ENCODE measurements around the gene TEC. TPM values are rescaled to one million over a fixed set of nuclear protein-coding genes. Genes with fewer than 3 reads are reported as not detected.

TEC gene
- total RNA-seq, 1 donor from 2014 or later, result 0.35 TPM

DNA sequence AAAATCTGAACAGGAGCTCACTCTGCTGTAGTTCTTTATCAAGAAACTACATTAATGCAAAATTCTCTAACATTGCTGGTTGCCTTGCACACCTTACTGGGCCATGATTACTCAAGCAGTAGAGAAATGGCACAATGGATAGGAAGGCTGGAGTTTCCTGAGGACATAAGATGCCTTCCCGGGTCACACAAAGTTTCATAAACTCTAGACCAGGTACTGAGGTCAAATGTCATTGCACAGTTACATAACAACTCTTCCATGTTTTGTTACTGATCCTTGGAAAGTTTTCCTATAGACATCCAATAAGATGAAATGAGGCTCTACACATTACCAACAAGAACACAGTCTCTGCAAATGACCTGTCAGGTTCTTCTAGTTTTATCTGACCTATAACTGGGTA is 9.9 kb downstream of the TEC start:
- H3K36me3 Mint-ChIP-seq (ENCODE audit: low read depth), result peaks cover 2% of the 10 kb centered on the region
- no peak for DNase-seq (ENCODE audit: low spot score)

DNA sequence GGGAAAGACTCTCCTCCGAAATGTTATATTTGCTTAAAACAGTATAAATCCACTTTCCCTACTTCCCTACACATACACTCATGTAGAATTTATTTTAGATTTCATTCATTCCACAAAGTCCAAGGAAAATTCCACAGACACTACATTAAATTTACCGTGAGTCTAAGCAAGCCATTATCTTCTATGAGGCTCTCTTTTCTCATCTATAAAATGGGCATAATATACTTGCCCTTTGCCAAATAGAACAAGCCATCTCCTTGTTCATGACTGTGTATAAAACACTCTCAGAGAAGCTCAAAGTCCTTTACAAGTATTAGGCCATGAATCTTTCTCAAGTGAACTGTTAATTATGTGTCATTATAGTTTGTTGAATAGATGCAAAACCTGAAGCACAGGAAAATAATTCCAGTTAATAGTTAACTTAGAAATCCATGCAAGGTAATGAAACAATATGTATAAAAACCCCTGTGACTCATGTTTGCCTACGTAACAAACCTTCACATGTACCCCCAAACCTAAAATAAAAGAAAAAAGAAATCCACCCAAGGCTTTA is 10.7 kb downstream of the TEC start:
- H3K36me3 Mint-ChIP-seq (ENCODE audit: low read depth), result peaks cover 2% of the 10 kb centered on the region
- H3K27ac Mint-ChIP-seq (ENCODE audit: unreplicated experiment), result no peak overlapping the region
- peaks cover 13% of the 10 kb centered on the region for H3K4me1 Mint-ChIP-seq (ENCODE audit: low read depth)
- H3K9me3 Mint-ChIP-seq (ENCODE audit: low read depth), result no peaks in the 10 kb centered on the region
- peaks cover 16% of the 10 kb centered on the region for H3K27me3 Mint-ChIP-seq (ENCODE audit: low read depth)
- H3K4me3 Mint-ChIP-seq (ENCODE audit: unreplicated experiment), result no peak overlapping the region
- DNase-seq (ENCODE audit: low spot score), result no peak
- TF ChIP-seq, protein P1, sequence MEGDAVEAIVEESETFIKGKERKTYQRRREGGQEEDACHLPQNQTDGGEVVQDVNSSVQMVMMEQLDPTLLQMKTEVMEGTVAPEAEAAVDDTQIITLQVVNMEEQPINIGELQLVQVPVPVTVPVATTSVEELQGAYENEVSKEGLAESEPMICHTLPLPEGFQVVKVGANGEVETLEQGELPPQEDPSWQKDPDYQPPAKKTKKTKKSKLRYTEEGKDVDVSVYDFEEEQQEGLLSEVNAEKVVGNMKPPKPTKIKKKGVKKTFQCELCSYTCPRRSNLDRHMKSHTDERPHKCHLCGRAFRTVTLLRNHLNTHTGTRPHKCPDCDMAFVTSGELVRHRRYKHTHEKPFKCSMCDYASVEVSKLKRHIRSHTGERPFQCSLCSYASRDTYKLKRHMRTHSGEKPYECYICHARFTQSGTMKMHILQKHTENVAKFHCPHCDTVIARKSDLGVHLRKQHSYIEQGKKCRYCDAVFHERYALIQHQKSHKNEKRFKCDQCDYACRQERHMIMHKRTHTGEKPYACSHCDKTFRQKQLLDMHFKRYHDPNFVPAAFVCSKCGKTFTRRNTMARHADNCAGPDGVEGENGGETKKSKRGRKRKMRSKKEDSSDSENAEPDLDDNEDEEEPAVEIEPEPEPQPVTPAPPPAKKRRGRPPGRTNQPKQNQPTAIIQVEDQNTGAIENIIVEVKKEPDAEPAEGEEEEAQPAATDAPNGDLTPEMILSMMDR (IDR thresholded peaks at IDR 0.05), result no peak

More for the DNA sequence above, 9.9 kb downstream of the TEC start:
- Mint-ChIP-seq H3K9me3 (ENCODE audit: low read depth) (no peaks in the 10 kb centered on the region), H3K4me1 (ENCODE audit: low read depth) (peaks cover 9% of the 10 kb centered on the region), H3K27me3 (ENCODE audit: low read depth) (peaks cover 13% of the 10 kb centered on the region), H3K4me3 (ENCODE audit: unreplicated experiment) (no peak overlapping the region), H3K27ac (ENCODE audit: unreplicated experiment) (no peak overlapping the region)
- TF ChIP-seq, protein P1 (IDR thresholded peaks at IDR 0.05), result no peak

DNA sequence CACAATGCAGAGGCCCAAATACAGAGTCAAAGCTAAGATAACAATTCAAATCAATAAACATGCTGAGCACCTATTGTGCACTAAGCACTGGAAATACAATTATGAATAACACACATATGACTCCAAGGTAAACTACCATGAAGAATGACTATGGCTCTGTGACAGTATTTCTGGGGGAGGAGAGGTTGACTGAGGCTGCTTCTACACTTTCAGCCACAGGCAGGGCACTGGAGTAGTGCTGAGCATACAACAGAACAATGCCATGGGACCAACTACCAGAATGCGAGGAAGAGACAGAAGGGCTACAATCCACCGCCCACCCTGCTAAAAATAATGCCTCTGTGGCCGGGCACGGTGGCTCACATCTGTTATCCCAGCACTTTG is 13.7 kb downstream of the TEC start:
- peaks cover 5% of the 10 kb centered on the region for H3K4me1 Mint-ChIP-seq (ENCODE audit: low read depth)

DNA sequence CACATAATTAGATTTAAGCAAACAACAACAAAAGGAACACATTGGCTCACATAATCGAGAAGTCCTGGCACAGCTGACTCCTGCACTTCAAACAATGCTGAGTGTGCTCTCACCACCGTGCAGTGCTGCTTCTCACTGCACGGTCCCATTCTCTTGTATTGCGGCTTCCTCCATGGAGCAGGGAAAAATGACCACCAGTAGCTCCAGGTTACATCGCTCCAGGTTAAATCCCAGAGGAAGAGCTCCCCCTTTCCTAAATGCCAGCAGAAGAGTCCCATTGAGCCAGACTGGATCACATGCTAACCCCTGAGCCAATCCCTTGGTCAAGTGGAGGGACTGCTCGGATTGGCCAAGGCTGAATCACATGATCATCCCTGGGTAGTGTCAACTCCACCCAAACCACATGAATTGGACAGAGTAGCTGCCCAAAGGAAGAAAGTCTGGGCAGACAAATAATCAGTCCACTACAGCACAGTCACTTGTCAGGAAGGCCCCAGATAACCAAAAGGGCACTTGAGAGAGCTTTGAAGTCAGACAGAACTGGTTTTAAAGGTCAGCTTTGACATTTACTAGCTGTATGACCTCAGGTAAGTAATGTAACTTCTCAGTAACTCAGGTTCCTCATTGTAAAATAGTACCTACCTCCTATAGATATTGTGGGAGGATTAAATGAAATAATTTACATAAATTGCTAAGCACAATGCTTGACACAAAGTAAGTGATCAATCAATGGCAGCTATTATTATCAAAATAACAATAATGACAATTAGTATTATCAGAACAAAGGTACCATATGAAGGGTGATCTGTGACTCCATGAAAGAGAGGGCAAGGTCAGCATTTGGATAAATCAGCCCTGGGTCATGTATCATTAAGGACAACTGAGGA is 14.3 kb downstream of the TEC start:
- Mint-ChIP-seq H3K4me3 (ENCODE audit: unreplicated experiment) (no peak overlapping the region), H3K9me3 (ENCODE audit: low read depth) (peaks cover 4% of the 10 kb centered on the region), H3K36me3 (ENCODE audit: low read depth) (peaks cover 7% of the 10 kb centered on the region), H3K27me3 (ENCODE audit: low read depth) (peaks cover 38% of the 10 kb centered on the region), H3K27ac (ENCODE audit: unreplicated experiment) (no peak overlapping the region), H3K4me1 (ENCODE audit: low read depth) (peaks cover 5% of the 10 kb centered on the region)
- no peak for DNase-seq (ENCODE audit: low spot score)
- TF ChIP-seq, protein P1 (IDR thresholded peaks at IDR 0.05), result no peak

More for the DNA sequence above, 13.7 kb downstream of the TEC start:
- Mint-ChIP-seq H3K27ac (ENCODE audit: unreplicated experiment) (no peak overlapping the region), H3K36me3 (ENCODE audit: low read depth) (peaks cover 6% of the 10 kb centered on the region), H3K9me3 (ENCODE audit: low read depth) (peaks cover 2% of the 10 kb centered on the region), H3K4me3 (ENCODE audit: unreplicated experiment) (no peak overlapping the region), H3K27me3 (ENCODE audit: low read depth) (peaks cover 33% of the 10 kb centered on the region)
- TF ChIP-seq, protein P1 (IDR thresholded peaks at IDR 0.05), result no peak
- no peak for DNase-seq (ENCODE audit: low spot score)

DNA sequence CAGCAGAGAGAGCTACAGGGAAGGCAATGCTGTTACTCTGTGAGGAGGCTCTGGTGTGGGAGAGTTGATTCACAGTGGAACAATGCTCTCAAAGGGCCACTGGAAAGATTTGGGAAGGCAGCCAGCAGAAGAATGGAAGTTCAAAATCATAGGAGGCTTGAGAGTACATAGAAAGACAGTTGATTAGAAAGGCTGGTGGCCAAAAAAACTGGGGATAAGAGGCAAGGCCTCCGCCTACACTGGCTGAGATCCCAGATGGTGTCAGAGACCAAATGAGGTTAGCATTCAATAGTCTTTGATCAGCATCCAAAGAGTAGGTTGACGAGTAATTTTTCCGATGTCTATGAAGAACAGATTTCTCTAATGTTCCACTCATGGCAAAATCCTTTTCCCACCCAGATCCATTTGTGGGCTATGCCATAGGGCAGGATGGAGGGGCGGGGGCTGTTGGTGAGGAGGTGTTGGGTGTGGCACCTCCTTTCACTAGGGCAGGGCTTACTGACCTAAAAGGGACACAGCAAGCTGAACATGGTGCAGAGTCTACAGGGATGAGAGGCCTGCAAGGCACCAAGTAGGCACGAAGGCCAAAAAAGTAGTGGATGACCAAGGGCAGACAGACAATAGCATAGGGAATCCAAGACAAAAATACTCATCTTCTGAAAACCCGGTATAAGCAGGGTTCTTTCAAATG is 15.1 kb downstream of the TEC start:
- H3K36me3 Mint-ChIP-seq (ENCODE audit: low read depth), result peaks cover 7% of the 10 kb centered on the region
- H3K27ac Mint-ChIP-seq (ENCODE audit: unreplicated experiment), result no peak overlapping the region
- TF ChIP-seq, protein P1 (IDR thresholded peaks at IDR 0.05), result no peak
- peaks cover 4% of the 10 kb centered on the region for H3K9me3 Mint-ChIP-seq (ENCODE audit: low read depth)
- peaks cover 5% of the 10 kb centered on the region for H3K4me1 Mint-ChIP-seq (ENCODE audit: low read depth)
- peaks cover 42% of the 10 kb centered on the region for H3K27me3 Mint-ChIP-seq (ENCODE audit: low read depth)
- no peak overlapping the region for H3K4me3 Mint-ChIP-seq (ENCODE audit: unreplicated experiment)
- no peak for DNase-seq (ENCODE audit: low spot score)
